HG02981 (cell line): ENCODE results near the gene KLHDC2.
"Not testable (repeated sequence)": the region's sequence is repeated elsewhere in the genome, so short reads cannot be mapped to it uniquely, and the experiment has no call there.

Source experiments
- ATAC-seq: cut with Tn5 transposase; IDR thresholded peaks from one replicate; pipeline ENCODE4 v1.9.1; 2021; ENCODE audit warnings: mild to moderate bottlenecking, moderate library complexity; ENCODE audit not compliant: unreplicated experiment

KLHDC2 gene

DNA sequence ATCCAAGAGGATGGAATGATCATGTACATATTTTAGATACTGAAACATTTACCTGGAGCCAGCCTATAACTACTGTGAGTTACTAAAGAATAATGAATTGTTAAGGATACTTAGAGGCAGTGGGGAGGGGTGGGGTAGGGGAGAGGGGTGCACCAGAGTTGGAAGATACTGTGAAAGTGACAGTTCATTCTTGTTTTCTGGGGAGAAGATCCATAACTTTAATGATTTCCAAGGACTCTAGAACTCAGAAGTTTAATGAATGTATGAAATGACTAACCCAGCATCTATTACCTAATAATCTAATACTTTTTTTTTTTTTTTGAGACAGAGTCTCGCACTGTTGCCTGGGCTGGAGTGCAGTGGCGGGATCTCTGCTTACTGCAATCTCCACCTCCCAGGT, 10.5 kb downstream of the KLHDC2 start:
- no peak for ATAC-seq

DNA sequence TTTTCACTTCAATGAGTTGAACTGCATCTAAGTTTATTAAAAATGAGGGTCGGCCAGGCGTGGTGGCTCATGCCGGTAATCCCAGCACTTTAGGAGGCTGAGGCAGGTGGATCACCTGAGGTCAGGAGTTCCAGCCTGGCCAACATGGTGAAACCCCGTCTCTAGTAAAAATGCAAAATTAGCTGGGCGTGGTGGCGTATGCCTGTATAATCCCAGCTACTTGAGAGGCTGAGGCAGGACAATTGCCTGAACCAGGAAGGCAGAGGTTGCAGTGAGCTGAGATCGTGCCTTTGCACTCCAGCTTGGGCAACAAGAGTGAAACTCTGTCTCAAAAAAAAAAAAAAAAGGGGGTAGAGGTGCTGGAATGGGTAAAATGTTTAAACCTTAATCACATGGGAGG, 13.1 kb downstream of the KLHDC2 start:
- ATAC-seq: not testable (repeated sequence)

DNA sequence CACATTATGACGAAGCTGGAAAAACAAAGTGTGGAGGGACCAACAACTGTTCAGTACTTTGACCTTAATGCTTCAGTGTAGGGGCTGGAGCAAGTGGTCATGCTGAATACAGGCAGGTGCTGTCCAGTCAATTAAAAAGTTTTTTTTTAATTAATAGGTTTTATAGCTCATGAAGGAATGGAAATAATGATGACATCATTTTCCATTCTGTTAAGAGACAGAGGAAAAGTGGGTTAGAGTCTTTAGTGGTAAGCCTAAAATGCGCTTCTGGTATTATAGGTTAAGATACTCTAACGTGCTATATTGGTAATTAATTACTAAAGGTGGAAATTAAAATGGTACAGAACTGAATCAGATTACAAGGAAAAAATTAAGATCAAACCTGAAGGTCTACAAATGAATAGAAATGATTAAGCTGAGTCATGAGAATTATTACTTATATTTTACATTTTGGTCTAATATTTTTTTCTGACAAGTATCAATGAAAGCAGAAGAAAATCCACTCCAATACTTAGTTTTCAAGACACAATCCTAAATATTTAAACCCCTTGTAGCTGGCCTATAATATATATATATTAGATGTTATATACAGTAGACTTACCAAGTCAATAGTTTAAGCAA, 15.6 kb downstream of the KLHDC2 start:
- no peak for ATAC-seq

DNA sequence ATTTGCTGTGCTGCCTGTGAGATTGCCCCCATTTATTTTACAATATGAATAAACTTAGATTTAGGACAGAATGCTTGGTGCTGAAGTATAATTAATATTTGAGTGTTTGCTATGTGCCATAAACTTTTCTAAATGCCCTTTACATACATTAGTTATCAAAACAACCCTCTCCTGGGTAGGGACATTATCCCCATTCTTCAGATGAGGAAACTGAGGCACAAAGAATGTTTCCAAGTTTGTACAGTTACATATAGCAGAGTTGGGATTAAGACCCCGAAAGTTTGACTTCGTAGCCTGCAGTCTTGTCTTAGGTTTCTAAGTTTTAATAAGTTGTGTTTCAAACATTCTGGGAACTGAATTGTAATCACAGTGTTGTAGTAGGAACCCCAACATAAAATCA, 18.4 kb downstream of the KLHDC2 start:
- ATAC-seq: no peak

DNA sequence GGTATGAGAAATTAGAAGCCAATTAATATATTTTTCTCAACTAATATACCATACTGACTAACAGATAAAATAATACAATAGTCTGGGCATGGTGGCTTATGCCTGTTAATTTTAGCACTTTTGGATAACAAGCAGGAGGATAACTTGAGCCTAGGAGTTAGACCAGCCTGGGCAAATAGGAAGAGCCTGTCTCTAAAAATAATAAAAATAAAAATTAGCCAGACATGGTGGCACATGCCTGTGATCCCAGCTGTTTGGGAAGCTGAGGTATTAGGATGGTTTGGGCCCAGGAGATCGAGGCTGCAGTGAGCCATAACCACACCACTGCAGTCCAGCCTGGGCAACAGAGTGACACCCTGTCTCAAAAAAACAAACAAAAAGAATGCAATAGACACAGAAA, 24.7 kb downstream of the KLHDC2 start:
- no peak for ATAC-seq

DNA sequence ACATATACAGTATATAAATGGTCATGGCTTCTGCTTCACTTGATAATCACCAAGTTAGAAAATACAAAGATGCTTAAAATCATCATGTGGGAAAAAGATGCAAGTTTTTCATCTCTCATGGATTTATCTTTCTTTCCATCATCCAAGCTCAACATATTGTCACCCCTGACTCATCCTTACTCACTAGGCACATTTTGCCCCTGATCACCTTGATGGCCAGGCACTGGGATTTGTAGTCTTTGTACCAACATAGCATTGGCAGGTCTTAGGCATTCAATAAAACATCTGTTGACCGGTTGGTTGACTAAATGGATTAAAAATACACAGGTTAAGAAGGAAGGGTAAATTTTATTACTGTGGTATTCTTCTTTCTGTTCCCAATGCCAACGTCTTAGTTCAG, 28.1 kb downstream of the KLHDC2 start:
- no peak for ATAC-seq

DNA sequence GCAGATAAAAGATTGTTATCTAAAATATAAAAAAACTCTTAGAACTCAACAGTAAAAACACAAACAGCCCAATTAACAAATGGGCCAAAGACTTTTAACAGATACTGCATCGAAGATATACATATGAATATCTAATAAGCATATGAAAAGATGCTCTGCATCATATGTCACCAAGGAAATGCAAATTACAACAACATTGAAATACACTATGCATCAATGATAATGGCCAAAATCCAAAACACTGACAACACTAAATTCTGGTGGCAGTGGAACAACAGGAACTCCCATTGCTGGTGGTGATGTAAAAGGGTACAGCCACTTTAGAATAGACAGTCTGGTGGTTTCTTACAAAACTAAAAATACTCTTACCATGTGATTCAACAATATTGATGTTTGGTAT, 40.8 kb downstream of the KLHDC2 start:
- no peak for ATAC-seq

DNA sequence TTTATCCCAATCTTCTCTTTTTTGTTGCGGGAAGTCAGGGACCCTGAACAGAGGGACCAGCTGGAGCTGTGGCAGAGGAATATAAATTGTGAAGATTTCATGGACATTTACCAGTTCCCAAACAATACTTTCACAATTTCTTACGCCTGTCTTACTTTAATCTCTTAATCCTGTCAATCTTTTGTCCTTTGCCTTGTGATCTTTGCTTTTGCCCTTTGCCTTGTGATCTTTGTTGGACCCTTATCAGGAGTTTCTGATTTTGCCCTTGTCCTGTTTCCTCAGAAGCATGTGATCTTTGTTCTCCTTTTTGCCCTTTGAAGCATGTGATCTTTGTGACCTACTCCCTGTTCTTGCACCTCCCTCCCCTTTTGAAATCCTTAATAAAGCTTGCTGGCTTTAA, 48.2 kb downstream of the KLHDC2 start:
- ATAC-seq: not testable (repeated sequence)

DNA sequence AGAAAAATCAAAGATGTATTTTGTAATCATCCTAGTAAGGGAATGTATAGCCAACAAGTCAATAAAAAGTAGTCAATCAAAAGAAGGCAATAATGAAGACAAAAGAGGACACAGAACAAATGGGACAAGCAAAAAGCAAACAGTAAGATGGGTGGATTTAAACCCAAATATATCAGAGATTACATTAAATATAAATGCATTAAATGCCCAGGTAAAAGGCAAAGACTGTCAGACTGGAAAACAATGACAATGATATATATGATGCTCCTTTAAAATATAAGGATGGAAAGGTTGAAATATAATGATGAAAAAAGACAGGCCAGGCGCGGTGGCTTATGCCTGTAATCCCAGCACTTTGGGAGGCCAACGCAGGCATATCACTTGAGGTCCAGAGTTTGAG, 48.9 kb downstream of the KLHDC2 start:
- no peak for ATAC-seq

DNA sequence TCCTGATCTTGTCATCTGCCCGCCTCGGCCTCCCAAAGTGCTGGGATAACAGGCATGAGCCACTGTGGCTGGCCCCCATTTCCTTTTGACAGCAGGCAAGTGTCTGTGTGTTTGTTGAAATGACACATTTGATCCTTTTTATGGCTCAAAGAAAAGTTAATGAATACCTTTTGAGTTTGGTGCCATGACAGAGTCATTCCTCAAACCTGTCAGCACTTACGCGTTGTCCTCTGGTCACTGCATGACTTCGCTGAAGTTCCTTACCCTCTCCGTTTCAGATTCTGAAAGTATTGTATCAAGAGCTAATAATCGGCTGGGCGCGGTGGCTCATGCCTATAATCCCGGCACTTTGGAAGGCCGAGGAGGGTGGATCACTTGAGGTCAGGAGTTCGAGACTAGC, 52.2 kb downstream of the KLHDC2 start:
- no peak for ATAC-seq

DNA sequence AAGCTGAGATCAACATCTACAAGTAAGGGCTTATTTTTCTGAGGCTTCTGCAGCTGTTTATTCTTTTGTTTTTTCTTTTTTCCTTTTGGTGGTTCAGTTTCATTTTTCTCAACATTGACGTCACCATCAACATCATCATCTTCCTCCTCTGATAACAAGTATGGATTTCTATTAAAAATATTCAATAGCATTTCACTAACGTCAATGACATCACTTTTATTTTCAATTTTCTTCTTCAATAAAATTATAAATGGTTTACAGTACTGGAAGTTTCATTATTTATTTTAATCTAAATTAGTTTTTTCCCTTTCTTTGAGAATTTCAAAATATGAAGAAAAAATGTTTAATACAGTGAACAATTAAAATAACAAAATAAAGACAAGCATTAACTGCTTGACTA, 60.7 kb downstream of the KLHDC2 start:
- ATAC-seq: no peak
